GM10248 (cell line): ENCODE data around the gene MAML3.
"Not testable (repeated sequence)": the region's sequence is repeated elsewhere in the genome, so short reads cannot be mapped to it uniquely, and the experiment has no call there.

Source experiments
- CTCF ChIA-PET: fragments of 300-600 bp; sonication (Branson Sonifier 250); formaldehyde crosslinking; extraction: SDS; loops from one replicate; lab custom pipeline; 2021; ENCODE audit warnings: antibody characterized with exemption; lab: Yijun Ruan, JAX
- POLR2A ChIA-PET: fragments of 350-650 bp; sonication (Branson Sonifier 250); formaldehyde crosslinking; extraction: SDS; loops from one replicate; lab custom pipeline; 2020; ENCODE audit warnings: antibody characterized with exemption; lab: Yijun Ruan, JAX
- DNase-seq: peaks from one replicate; pipeline ENCODE4 v3.0.0; 2012; ENCODE audit errors: extremely low spot score
- TF ChIP-seq, protein P1 (sequence below): IDR thresholded peaks from 2 replicates; pipeline ENCODE4 v1.5.1; 2012; ENCODE audit warnings: mild to moderate bottlenecking, low read depth; ENCODE audit errors: extremely low read depth, missing control alignments, control extremely low read depth

Gene MAML3

DNA sequence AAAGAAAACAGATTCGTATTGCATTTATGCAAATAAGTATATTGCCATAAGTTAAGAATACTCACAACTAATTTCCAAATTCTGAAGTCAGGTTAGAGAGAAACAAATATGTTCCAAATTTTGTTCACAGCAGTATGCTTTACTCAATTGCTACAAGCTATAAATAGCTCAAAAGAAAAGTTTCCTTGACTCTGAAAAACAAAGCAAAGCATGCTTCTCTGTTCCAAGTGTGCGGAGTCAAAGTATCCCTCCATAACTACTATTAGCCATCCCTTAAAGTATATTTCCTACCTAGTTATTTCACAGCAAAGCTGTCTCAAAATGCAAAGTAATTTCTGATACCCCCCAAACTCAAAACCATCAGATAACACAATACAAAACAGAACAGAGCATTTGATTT lies 441.1 kb downstream of the MAML3 start:
- TF ChIP-seq, protein P1, sequence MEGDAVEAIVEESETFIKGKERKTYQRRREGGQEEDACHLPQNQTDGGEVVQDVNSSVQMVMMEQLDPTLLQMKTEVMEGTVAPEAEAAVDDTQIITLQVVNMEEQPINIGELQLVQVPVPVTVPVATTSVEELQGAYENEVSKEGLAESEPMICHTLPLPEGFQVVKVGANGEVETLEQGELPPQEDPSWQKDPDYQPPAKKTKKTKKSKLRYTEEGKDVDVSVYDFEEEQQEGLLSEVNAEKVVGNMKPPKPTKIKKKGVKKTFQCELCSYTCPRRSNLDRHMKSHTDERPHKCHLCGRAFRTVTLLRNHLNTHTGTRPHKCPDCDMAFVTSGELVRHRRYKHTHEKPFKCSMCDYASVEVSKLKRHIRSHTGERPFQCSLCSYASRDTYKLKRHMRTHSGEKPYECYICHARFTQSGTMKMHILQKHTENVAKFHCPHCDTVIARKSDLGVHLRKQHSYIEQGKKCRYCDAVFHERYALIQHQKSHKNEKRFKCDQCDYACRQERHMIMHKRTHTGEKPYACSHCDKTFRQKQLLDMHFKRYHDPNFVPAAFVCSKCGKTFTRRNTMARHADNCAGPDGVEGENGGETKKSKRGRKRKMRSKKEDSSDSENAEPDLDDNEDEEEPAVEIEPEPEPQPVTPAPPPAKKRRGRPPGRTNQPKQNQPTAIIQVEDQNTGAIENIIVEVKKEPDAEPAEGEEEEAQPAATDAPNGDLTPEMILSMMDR: no peak
- DNase-seq: no peak
- CTCF ChIA-PET: no interaction called here
- POLR2A ChIA-PET: no interaction called here

DNA sequence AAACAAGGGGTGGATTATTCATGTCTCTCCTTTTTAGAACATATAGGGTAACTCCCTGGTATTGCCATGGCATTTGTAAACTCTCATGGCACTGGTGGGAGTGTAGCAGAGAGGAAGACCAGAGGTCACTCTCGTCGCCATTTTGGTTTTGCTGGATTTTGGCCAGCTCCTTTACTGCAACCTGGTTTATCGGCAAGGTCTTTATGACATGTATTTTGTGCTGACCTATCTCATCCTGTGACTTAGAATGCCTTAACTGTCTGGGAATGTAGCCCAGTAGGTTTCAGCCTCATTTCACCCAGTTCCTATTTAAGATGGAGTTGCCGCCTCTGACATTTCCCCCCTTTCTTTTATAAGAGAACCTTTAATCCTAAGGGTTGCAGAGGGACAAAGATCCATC lies 442.5 kb downstream of the MAML3 start:
- ChIA-PET POLR2A (no interaction called here), CTCF (no interaction called here)
- TF ChIP-seq, protein P1: no peak
- DNase-seq: no peak

DNA sequence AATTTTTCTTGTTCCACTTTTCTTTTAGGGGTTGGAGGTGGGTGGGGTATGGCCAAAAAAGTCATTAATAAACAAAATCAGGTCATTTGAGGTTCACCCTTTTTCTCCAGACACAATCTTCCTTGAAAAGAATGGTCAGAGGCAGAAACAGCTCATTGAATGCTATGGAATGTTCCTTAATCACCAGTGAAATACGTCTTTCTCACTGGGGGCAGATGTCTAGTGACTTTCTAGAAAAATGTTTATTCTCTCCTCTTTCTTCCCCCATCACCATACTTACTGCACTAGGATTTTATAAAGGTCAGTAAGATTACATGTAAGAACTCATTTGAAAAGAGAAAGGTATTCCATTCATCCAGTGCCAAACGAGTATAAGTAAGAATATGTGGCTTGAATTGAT lies 443.9 kb downstream of the MAML3 start:
- TF ChIP-seq, protein P1: no peak
- no peak for DNase-seq
- POLR2A ChIA-PET: no interaction called here
- CTCF ChIA-PET: interaction anchor here (1.1 kb wide), 1 partner anchor 9 kb away, joined by 4 read pairs; no protein-coding TSS in a partner anchor

DNA sequence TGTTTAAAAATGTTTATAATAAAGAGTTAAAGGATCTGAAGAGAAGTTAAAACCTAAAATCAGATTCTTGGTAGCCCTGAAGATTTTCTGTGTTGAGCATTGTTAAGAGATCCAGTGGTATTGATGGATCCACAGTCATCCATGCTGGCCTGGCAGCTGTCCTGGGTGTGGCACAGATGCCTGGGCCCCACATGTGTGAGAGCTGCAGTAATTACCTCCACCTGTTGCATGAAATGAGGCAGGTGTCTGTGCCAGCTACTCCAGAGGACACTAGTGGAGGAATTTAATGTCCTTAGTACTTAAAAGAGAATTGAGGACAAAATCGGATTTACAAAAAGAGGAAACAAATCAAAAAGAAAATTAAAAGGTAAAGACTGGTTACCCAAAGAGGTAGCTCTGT lies 444.3 kb downstream of the MAML3 start:
- TF ChIP-seq, protein P1: no peak
- ChIA-PET POLR2A (no interaction called here), CTCF (interaction anchor here (1.1 kb wide), 1 partner anchor 10 kb away, joined by 4 read pairs; no protein-coding TSS in a partner anchor)
- no peak for DNase-seq

DNA sequence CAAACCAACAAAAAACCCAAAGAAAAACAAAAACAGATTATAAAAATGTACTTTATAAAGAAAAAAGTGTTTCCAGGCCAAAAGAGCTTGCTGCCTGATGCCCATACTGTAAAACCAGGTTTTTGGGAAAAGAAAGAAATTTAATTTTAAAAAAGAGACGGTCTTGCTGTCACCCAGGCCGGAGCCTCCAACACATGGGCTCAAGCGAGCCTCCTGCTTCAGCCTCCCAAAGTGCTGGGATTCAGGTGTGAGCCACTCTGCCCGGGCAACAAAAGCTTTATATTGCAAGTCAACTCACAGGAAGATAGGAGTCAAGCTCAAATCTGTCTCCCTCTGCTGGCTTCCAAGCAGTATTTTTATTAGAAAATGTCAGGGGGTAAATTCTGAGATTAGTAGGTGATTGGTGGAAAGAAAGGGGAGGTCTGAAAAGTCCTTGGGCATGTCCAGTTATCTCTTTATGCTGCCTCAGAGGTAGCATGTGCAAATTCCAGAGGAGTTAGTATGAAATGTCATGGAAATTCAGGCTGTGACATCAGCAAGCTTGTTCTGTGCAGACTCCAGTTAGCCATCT lies 449.0 kb downstream of the MAML3 start:
- CTCF ChIA-PET: interaction anchor here (1.0 to 1.5 kb wide), 2 partner anchors 9 to 10 kb away, joined by 3 to 4 read pairs; no protein-coding TSS in a partner anchor
- POLR2A ChIA-PET: no interaction called here
- TF ChIP-seq, protein P1: no peak
- DNase-seq: no peak

DNA sequence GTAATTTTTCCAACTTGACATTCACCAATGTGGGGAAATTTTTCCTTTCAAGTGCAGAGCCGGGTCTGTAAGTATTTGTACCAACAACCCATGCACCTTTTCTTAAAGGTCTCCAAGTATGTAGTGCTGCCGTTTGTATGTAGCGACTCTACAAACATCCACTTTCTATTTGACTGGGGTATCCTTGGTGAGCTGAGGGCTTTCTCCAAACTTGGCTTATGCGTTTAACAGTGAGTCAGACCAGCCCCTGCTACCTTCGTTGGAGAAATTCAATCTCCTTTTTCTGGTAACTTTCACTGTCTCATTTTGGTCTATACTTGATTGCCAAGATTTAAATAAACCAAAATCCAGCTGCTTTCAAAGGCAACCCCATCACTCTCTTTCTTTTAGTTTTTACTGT lies 453.4 kb downstream of the MAML3 start:
- TF ChIP-seq, protein P1: no peak
- CTCF ChIA-PET: interaction anchor here (1.4 to 1.6 kb wide), 2 partner anchors 9 to 50 kb away, joined by 3 to 5 read pairs; no protein-coding TSS in a partner anchor
- POLR2A ChIA-PET: no interaction called here
- DNase-seq: no peak

DNA sequence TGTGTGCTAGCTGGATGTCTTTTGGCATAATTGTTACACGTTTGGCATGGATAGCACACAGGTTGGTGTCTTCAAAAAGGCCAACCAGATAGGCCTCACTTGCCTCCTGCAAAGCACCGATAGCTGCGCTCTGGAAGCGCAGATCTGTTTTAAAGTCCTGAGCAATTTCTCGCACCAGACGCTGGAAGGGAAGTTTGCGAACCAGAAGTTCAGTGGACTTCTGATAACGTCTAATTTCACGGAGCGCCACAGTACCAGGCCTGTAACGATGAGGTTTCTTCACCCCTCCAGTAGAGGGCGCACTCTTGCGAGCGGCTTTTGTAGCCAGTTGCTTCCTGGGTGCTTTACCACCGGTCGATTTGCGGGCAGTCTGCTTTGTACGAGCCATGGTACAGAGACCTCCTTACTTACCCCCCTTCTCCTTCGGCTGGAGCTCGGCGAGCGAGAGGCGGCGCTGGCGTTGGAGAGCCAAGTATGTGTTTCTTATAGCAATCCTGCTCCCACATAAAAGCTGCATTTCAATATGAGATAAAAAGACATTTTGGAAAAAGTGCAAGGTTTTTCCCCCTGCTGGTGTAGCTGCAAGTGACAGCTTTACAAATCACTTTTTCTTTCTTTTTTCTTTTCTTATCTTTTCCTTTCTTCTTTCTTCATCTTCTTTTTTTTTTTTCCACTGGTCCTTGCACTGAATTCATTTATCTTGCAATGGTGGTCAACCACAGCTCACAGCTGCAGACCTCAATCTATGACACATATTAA lies 455.6 kb downstream of the MAML3 start:
- DNase-seq, POLR2A ChIA-PET: not testable (repeated sequence)
- CTCF ChIA-PET: interaction anchor here (1.6 kb wide), 1 partner anchor 41 kb away, joined by 4 read pairs; no protein-coding TSS in a partner anchor
